RKO (cell line): ENCODE data around the gene NCLN.
"Not testable (repeated sequence)": the region's sequence is repeated elsewhere in the genome, so short reads cannot be mapped to it uniquely, and the experiment has no call there.

Experiments used
- DNase-seq: peaks from one replicate; pipeline ENCODE4 v3.0.0-alpha.2; 2016; ENCODE audit warnings: low spot score

The NCLN gene

GRCh38 chr19:3154957-3155736, 30.6 kb upstream of the NCLN start:
- DNase-seq: peak; percentile 90

- no peak for DNase-seq
Measured at GRCh38 chr19:3157096-3157845, 28.5 kb upstream of the NCLN start.

- no peak for DNase-seq
Measured at GRCh38 chr19:3159565-3159964, 26.2 kb upstream of the NCLN start.

GRCh38 chr19:3160219-3160618, 25.5 kb upstream of the NCLN start:
- no peak for DNase-seq

GRCh38 chr19:3161453-3161852, 24.3 kb upstream of the NCLN start:
- DNase-seq: no peak

GRCh38 chr19:3162418-3163229, 23.1 kb upstream of the NCLN start:
- peak; percentile 46 for DNase-seq

- peak; percentile 51 for DNase-seq
Measured at GRCh38 chr19:3163230-3163886, 22.4 kb upstream of the NCLN start.

- DNase-seq: no peak
Measured at GRCh38 chr19:3163943-3164342, 21.8 kb upstream of the NCLN start.

- DNase-seq: no peak
Measured at GRCh38 chr19:3167533-3168272, 18.0 kb upstream of the NCLN start.

- no peak for DNase-seq
Measured at GRCh38 chr19:3171894-3172672, 13.6 kb upstream of the NCLN start.

- not testable (repeated sequence) for DNase-seq
Measured at GRCh38 chr19:3172673-3173000, 13.1 kb upstream of the NCLN start.

- DNase-seq: no peak
Measured at GRCh38 chr19:3175781-3176714, 9.7 kb upstream of the NCLN start.

GRCh38 chr19:3176715-3177501, 8.8 kb upstream of the NCLN start:
- DNase-seq: peak; percentile 47

- DNase-seq: no peak
Measured at GRCh38 chr19:3178377-3178972, 7.3 kb upstream of the NCLN start, which contains the start of gene S1PR4. Gene S1PR4, plus strand, starts transcription at chr19:3178769. Its CDS starts 24 bp downstream, at chr19:3178793.

GRCh38 chr19:3178973-3179738, 6.6 kb upstream of the NCLN start:
- DNase-seq: no peak

GRCh38 chr19:3179739-3180293, 5.9 kb upstream of the NCLN start:
- DNase-seq: no peak
